Prostate gland (tissue), 2 donors: ENCODE data around the gene SPATA1.

Experiments
- CTCF ChIP-seq, 4 experiments: fragments of 200-600 bp in 2 of 4; fragments of 450-650 bp in 2 of 4; sonication (generic) in 2 of 4; IDR thresholded peaks; 1 replicate in 3 of 4; 2 replicates in 1 of 4; pipeline ENCODE4 v1.5.1; 2016 to 2019; ENCODE audit warnings: antibody characterized with exemption in 4 of 4, mild to moderate bottlenecking in 2 of 4, moderate library complexity in 2 of 4
- POLR2A ChIP-seq: fragments of 450-650 bp; IDR thresholded peaks from one replicate; pipeline ENCODE4 v1.6.1; 2016; ENCODE audit warnings: antibody characterized with exemption, mild to moderate bottlenecking

- no peak for TF ChIP-seq CTCF (IDR thresholded peaks at IDR 0.05)
- no peak for TF ChIP-seq POLR2A
Measured at GRCh38 chr1:84504580-84505492, 1.4 kb upstream of the SPATA1 start.
